Stimulated activated CD4-positive, alpha-beta T cell treated with anti-CD3 and anti-CD28 coated beads, Interleukin-1b, Interleukin-23, amount 100 ng/mL, for 24 hours (primary cell): ENCODE measurements around the gene MKS1.

Source experiments
- DNase-seq, 4 experiments: peaks; one replicate each; pipeline ENCODE4 v3.0.0-alpha.2; 2020; ENCODE audit warnings: low read depth in 4 of 4, low spot score in 1 of 4

The MKS1 gene

GRCh38 chr17:58204796-58205195 lies 14.3 kb downstream of the MKS1 start:
- no peak for DNase-seq

GRCh38 chr17:58202859-58203258 lies 16.2 kb downstream of the MKS1 start:
- no peak for DNase-seq

GRCh38 chr17:58200024-58200633 lies 18.9 kb downstream of the MKS1 start:
- DNase-seq, result peak in 3 of 4 experiments; percentile 34 to 61 (median 46)

GRCh38 chr17:58196610-58197009 lies 22.4 kb downstream of the MKS1 start:
- DNase-seq, result no peak

- DNase-seq, result no peak
These were observed 23.4 kb downstream of the MKS1 start for GRCh38 chr17:58195518-58196123.

GRCh38 chr17:58193641-58194255 lies 25.3 kb downstream of the MKS1 start:
- no peak for DNase-seq

- DNase-seq, result no peak
These were observed 26.4 kb downstream of the MKS1 start, which contains the start of gene EPX for GRCh38 chr17:58192612-58193011. TSS of gene EPX (plus strand) at chr17:58192726. CDS start at chr17:58192847, 121 bp downstream.

GRCh38 chr17:58191241-58191896 lies 27.7 kb downstream of the MKS1 start:
- no peak for DNase-seq

- no peak for DNase-seq
These were observed 29.5 kb downstream of the MKS1 start for GRCh38 chr17:58189436-58190146.

- no peak for DNase-seq
These were observed 31.4 kb downstream of the MKS1 start for GRCh38 chr17:58187675-58188074.

GRCh38 chr17:58187063-58187462 lies 32.0 kb downstream of the MKS1 start:
- DNase-seq, result no peak

GRCh38 chr17:58186591-58186990 lies 32.5 kb downstream of the MKS1 start:
- no peak for DNase-seq

- no peak for DNase-seq
These were observed 33.9 kb downstream of the MKS1 start for GRCh38 chr17:58184986-58185761.

GRCh38 chr17:58184308-58184985 lies 34.6 kb downstream of the MKS1 start:
- DNase-seq, result no peak

GRCh38 chr17:58183514-58183913 lies 35.5 kb downstream of the MKS1 start:
- no peak for DNase-seq

- no peak for DNase-seq
These were observed 37.3 kb downstream of the MKS1 start for GRCh38 chr17:58181796-58182195.

GRCh38 chr17:58176200-58176599 lies 42.9 kb downstream of the MKS1 start:
- no peak for DNase-seq

GRCh38 chr17:58174871-58175270 lies 44.2 kb downstream of the MKS1 start:
- no peak for DNase-seq

GRCh38 chr17:58172369-58173071 lies 46.5 kb downstream of the MKS1 start:
- DNase-seq, result peak in 1 of 4 experiments; percentile 25
